ENCODE data around the gene PLLP.

- TF ChIP-seq CTCF (IDR thresholded peaks at IDR 0.05 in 2 of 3, conservative IDR thresholded peaks at IDR 0.05 in 1 of 3; ENCODE audit: borderline replicate concordance in 1 of 3, insufficient read depth in 1 of 3, low read depth in 2 of 3, low read length in 2 of 3) (no peak), EZH2phosphoT487 (IDR thresholded peaks at IDR 0.05; ENCODE audit: borderline replicate concordance) (no peak), ATF3 (IDR thresholded peaks at IDR 0.05) (no peak), POLR2AphosphoS5 (IDR thresholded peaks at IDR 0.05; ENCODE audit: low read depth, low read length) (no peak), MAX (IDR thresholded peaks at IDR 0.05) (no peak), POLR2A (IDR thresholded peaks at IDR 0.05; ENCODE audit: borderline replicate concordance, extremely low read depth, insufficient read depth, insufficient read length) (no peak), REST (IDR thresholded peaks at IDR 0.05; ENCODE audit: low read depth) (no peak), CBX3 (IDR thresholded peaks at IDR 0.05; ENCODE audit: low read depth) (no peak), JUND (IDR thresholded peaks at IDR 0.05) (no peak), EZH2 (IDR thresholded peaks at IDR 0.05) (no peak), YY1 (IDR thresholded peaks at IDR 0.05; ENCODE audit: extremely low read depth, insufficient replicate concordance, low read depth, low read length) (no peak), ZFX (IDR thresholded peaks at IDR 0.05) (no peak), TCF7L2 (IDR thresholded peaks at IDR 0.05; ENCODE audit: borderline replicate concordance, extremely low read depth, insufficient read depth, insufficient read length) (no peak), CEBPB (IDR thresholded peaks at IDR 0.05; ENCODE audit: low read depth) (no peak)
Observed at GRCh38 chr16:57257455-57258070, 26.9 kb downstream of the PLLP start.
